Mammary epithelial cell (primary cell): ENCODE data around the gene TXNRD2.

Experiments used
- EZH2 ChIP-seq: IDR thresholded peaks from 2 replicates; pipeline ENCODE4 v1.6.1; 2012; ENCODE audit warnings: low read length, inconsistent platforms, borderline replicate concordance
- TF ChIP-seq, protein P1 (sequence below), 2 donors: IDR thresholded peaks in 1 of 2; conservative IDR thresholded peaks in 1 of 2; 2 replicates each; pipeline ENCODE4 v1.5.1; 2011 to 2012; ENCODE audit warnings: inconsistent platforms in 2 of 2, low read length in 2 of 2, mild to moderate bottlenecking in 2 of 2, control low read depth in 1 of 2, low read depth in 1 of 2; ENCODE audit not compliant: insufficient read depth in 1 of 2; ENCODE audit errors: extremely low read depth in 1 of 2

DNA sequence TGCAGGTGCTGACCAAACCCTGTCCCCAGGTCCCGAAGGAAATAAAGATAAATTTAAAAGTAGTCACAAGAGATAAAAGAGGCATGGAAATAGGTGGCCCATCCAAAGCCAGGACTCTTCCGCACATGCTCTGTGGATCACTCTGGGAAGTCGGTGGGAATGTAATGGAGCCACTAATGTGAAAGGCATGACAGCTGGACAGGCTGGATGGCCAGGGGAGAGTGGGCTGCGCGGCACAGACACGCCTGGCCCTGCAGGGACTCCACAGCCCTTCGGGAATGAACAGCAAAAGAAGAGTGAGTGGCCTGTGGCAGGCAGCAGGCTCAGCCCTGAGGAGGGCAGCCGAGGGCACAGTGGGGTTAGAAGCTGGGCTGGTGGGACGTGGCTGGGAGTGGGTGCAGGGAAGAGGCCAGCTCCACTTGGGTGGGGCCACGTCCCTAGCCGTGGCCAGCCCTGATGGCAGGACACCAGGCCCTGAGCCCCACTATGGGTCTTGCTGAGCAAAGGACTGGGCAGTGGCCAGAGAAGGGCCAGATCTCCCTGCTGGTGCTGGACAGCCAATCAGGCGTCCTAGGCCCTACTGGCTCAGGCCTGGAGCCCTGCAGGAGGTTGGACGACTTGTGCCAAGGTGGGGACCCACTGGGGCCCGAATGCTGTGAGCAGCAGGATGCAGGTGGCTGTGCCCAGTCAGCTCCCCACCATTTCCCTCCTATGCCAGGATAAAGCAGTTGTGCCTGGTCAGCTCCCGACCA, 55.6 kb downstream of the TXNRD2 start:
- TF ChIP-seq, protein P1, sequence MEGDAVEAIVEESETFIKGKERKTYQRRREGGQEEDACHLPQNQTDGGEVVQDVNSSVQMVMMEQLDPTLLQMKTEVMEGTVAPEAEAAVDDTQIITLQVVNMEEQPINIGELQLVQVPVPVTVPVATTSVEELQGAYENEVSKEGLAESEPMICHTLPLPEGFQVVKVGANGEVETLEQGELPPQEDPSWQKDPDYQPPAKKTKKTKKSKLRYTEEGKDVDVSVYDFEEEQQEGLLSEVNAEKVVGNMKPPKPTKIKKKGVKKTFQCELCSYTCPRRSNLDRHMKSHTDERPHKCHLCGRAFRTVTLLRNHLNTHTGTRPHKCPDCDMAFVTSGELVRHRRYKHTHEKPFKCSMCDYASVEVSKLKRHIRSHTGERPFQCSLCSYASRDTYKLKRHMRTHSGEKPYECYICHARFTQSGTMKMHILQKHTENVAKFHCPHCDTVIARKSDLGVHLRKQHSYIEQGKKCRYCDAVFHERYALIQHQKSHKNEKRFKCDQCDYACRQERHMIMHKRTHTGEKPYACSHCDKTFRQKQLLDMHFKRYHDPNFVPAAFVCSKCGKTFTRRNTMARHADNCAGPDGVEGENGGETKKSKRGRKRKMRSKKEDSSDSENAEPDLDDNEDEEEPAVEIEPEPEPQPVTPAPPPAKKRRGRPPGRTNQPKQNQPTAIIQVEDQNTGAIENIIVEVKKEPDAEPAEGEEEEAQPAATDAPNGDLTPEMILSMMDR (conservative IDR thresholded peaks at IDR 0.05 in 1 of 2, IDR thresholded peaks at IDR 0.05 in 1 of 2; ENCODE audit: extremely low read depth in 1 of 2, insufficient read depth in 1 of 2, low read depth in 1 of 2, low read length in 2 of 2): no peak
- no peak for TF ChIP-seq EZH2
